Astrocyte (in vitro differentiated cells and primary cell): ENCODE measurements around the gene SMTNL2.

Experiments used
- EZH2 ChIP-seq: IDR thresholded peaks from 2 replicates; pipeline ENCODE4 v1.6.1; 2012; ENCODE audit warnings: mild to moderate bottlenecking, low read length, inconsistent platforms; ENCODE audit not compliant: insufficient read depth
- TF ChIP-seq, protein P1 (sequence below): IDR thresholded peaks from 2 replicates; pipeline ENCODE4 v1.5.1; 2011; ENCODE audit warnings: low read depth, mild to moderate bottlenecking, inconsistent platforms, low read length, moderate library complexity; ENCODE audit not compliant: insufficient read depth

DNA sequence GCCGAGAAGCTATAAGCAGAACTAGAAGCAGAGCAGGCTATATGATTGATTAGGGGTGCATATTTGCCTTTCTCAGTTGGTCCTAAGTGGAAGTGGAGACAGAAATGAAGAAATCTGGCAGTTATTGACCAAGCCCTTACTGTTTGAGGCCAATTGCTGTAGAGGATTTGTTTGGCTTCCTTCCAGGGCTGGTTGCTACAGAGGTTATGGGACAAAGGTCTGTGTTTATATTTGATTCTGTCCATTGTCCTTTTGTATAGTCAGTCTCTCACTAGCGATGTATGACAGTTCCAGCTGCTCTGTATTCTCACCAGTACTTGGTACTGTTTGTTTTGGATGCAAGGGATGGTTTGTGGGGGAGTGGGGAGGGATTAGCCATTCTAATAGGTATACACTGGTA, 64.4 kb downstream of the SMTNL2 start:
- TF ChIP-seq, protein P1, sequence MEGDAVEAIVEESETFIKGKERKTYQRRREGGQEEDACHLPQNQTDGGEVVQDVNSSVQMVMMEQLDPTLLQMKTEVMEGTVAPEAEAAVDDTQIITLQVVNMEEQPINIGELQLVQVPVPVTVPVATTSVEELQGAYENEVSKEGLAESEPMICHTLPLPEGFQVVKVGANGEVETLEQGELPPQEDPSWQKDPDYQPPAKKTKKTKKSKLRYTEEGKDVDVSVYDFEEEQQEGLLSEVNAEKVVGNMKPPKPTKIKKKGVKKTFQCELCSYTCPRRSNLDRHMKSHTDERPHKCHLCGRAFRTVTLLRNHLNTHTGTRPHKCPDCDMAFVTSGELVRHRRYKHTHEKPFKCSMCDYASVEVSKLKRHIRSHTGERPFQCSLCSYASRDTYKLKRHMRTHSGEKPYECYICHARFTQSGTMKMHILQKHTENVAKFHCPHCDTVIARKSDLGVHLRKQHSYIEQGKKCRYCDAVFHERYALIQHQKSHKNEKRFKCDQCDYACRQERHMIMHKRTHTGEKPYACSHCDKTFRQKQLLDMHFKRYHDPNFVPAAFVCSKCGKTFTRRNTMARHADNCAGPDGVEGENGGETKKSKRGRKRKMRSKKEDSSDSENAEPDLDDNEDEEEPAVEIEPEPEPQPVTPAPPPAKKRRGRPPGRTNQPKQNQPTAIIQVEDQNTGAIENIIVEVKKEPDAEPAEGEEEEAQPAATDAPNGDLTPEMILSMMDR = no peak
- no peak for TF ChIP-seq EZH2
